K562 (cell line): ENCODE measurements around the gene BMP6. TPM values are rescaled to one million over a fixed set of nuclear protein-coding genes. Genes with fewer than 3 reads are reported as not detected.

Source experiments
- ATAC-seq: fragments of 200-7000 bp; cut with Tn5 transposase; 3 replicates; pipeline ENCODE4 v1.9.1; 2020; ENCODE audit warnings: moderate library complexity
- BruUV-seq: library from RNA; stranded (reverse); fragments of 400-500 nt; replicated peaks from 2 replicates; lab custom pipeline; 2021; lab: Mats Ljungman, UMichigan
- CTCF ChIA-PET: fragments of 300-600 bp; formaldehyde crosslinking; extraction: SDS; loops from one replicate; lab custom pipeline; 2021; ENCODE audit warnings: low intra/inter-chr PET ratio; lab: Yijun Ruan, JAX
- POLR2A ChIA-PET: fragments of 300-600, 350-650 bp; sonication (Branson Sonifier 250); formaldehyde crosslinking; extraction: SDS; loops from one replicate; lab custom pipeline; 2021; ENCODE audit warnings: antibody characterized with exemption, inconsistent platforms; lab: Yijun Ruan, JAX
- DNase-seq, 4 experiments: peaks; one replicate each; pipeline versions ENCODE4 v3.0.0 to v3.0.0-alpha.2; 2011 to 2018; ENCODE audit warnings: low spot score in 3 of 4, mixed read lengths in 3 of 4; ENCODE audit errors: extremely low read depth in 1 of 4
- FAIRE-seq: peaks from 2 replicates; lab custom pipeline; 2011; peaks lifted over from hg19 to GRCh38; lab: Jason Lieb, UNC
- H2AFZ ChIP-seq: 2 replicates; pipeline ENCODE4 v1.6.0; 2011; ENCODE audit warnings: low read depth, low read length, control low read depth, inconsistent platforms
- H3K27ac ChIP-seq: fragments of 200-600 bp; 3 replicates; pipeline ENCODE4 v1.8.0; 2011; ENCODE audit warnings: low read depth, mild to moderate bottlenecking, control low read depth, inconsistent platforms, low read length, moderate library complexity, mixed read lengths; ENCODE audit errors: extremely low read depth
- H3K27me3 ChIP-seq, 2 experiments: fragments of 300-600 bp in 1 of 2; 2 replicates in 1 of 2; 3 replicates in 1 of 2; pipeline versions ENCODE4 v1.6.0 to v1.8.0; 2011; ENCODE audit warnings: inconsistent platforms in 2 of 2, low read length in 2 of 2, mild to moderate bottlenecking in 1 of 2, mixed read lengths in 1 of 2, moderate library complexity in 1 of 2; ENCODE audit not compliant: control insufficient read depth in 2 of 2, insufficient read depth in 2 of 2
- H3K36me3 ChIP-seq: fragments of 300-600 bp; 3 replicates; pipeline ENCODE4 v1.8.0; 2011; ENCODE audit warnings: mild to moderate bottlenecking, low read length, inconsistent platforms; ENCODE audit not compliant: control insufficient read depth, insufficient read depth
- H3K4me1 ChIP-seq, 2 experiments: fragments of 200-600 bp in 1 of 2; replicated peaks in 1 of 2; 2 replicates in 1 of 2; 3 replicates in 1 of 2; pipeline versions ENCODE4 v1.5.1 to v1.8.0; 2011; ENCODE audit warnings: inconsistent platforms in 2 of 2, low read length in 2 of 2, mild to moderate bottlenecking in 1 of 2, mixed read lengths in 1 of 2, moderate library complexity in 1 of 2; ENCODE audit not compliant: control insufficient read depth in 2 of 2, insufficient read depth in 2 of 2
- H3K4me2 ChIP-seq: 2 replicates; pipeline ENCODE4 v1.6.1; 2011; ENCODE audit warnings: low read length, control low read depth, inconsistent platforms, mixed read lengths; ENCODE audit not compliant: insufficient read depth
- H3K4me3 ChIP-seq: fragments of 200-600 bp; sonication (generic), shearing (Covaris generic); 2 replicates; pipeline ENCODE4 v1.5.1; 2016; ENCODE audit warnings: control low read depth, inconsistent platforms
- H3K79me2 ChIP-seq: fragments of 200-600 bp; 3 replicates; pipeline ENCODE4 v1.8.0; 2011; ENCODE audit warnings: low read length, inconsistent platforms; ENCODE audit not compliant: control insufficient read depth, insufficient read depth
- H3K9ac ChIP-seq, 2 experiments: 2 replicates each; pipeline versions ENCODE4 v1.6.0 to v1.6.1; 2011; ENCODE audit warnings: low read depth in 2 of 2, low read length in 2 of 2, control low read depth in 1 of 2, inconsistent platforms in 1 of 2, mild to moderate bottlenecking in 1 of 2, mixed read lengths in 1 of 2; ENCODE audit not compliant: insufficient read depth in 1 of 2
- H3K9me1 ChIP-seq: one replicate; pipeline ENCODE4 v1.6.0; 2011; ENCODE audit warnings: inconsistent platforms, mild to moderate bottlenecking, low read length, moderate library complexity; ENCODE audit not compliant: control insufficient read depth, insufficient read depth
- H3K9me3 ChIP-seq: replicated peaks from 2 replicates; pipeline ENCODE4 v1.5.1; 2011; ENCODE audit warnings: low read depth, low read length, inconsistent platforms; ENCODE audit not compliant: control insufficient read depth, insufficient read depth
- H4K20me1 ChIP-seq: replicated peaks from 2 replicates; pipeline ENCODE4 v1.6.1; 2011; ENCODE audit warnings: low read length, inconsistent platforms, mixed read lengths; ENCODE audit not compliant: control insufficient read depth, insufficient read depth
- HDAC3 ChIP-seq: fragments of 450-650 bp; IDR thresholded peaks from 2 replicates; pipeline ENCODE4 v1.6.1; 2018; ENCODE audit warnings: borderline replicate concordance, mild to moderate bottlenecking, moderate library complexity; ENCODE audit not compliant: partially characterized antibody
- IRF1 ChIP-seq: sonication (generic); formaldehyde crosslinking; IDR thresholded peaks from 2 replicates; pipeline ENCODE4 v1.8.0; 2022; ENCODE audit warnings: missing genetic modification reagents, mild to moderate bottlenecking, borderline replicate concordance
- NFYB ChIP-seq: IDR thresholded peaks from 2 replicates; pipeline ENCODE4 v1.6.1; 2011; ENCODE audit warnings: mild to moderate bottlenecking, moderate library complexity; ENCODE audit not compliant: insufficient read length; ENCODE audit errors: extremely low read depth
- THRA ChIP-seq: fragments of 450-650 bp; IDR thresholded peaks from 2 replicates; pipeline ENCODE4 v1.6.1; 2017; ENCODE audit warnings: mild to moderate bottlenecking, moderate library complexity
- YBX1 ChIP-seq: fragments of 450-650 bp; IDR thresholded peaks from 2 replicates; pipeline ENCODE4 v1.7.1; 2016; ENCODE audit warnings: mild to moderate bottlenecking
- WGBS: fragments of 100-300 bp; shearing (Covaris generic); methylation state at CpG from one replicate; pipeline ENCODE4 v1.1.6; 2016; ENCODE audit warnings: low coverage, mixed read lengths; ENCODE audit not compliant: insufficient coverage; ENCODE audit errors: missing lambda C conversion rate; 5-methylcytosine and 5-hydroxymethylcytosine counted together
- in situ Hi-C: fragments of 300-500 bp; cut with MboI; formaldehyde crosslinking; loops from 4 replicates; pipeline ENCODE4 v1.15.0; 2018; ENCODE audit warnings: inconsistent platforms, mixed read lengths
- intact Hi-C: fragments of 100-400 bp; cut with micrococcal nuclease; formaldehyde crosslinking; loops from 2 replicates; pipeline ENCODE4 v1.14.2; 2022
- polyA plus RNA-seq, 8 experiments: library from polyadenylated mRNA; depleted of rRNA in 4 of 8; stranded (reverse) in 5 of 8; unstranded in 3 of 8; fragments of >200 nt; fragmentation: Nextera tagmentation in 2 of 8; fragmentation: Illumina TruSeq in 1 of 8; extraction: Ambion mirVana in 2 of 8; extraction: Trizol in 1 of 8; gene quantifications; 2 replicates each; pipeline versions ENCODE4 v1.2.1 to v1.2.3, GENCODE V29; 2011 to 2014; ENCODE audit warnings: inconsistent platforms in 1 of 8, missing spikeins in 1 of 8
- total RNA-seq, 7 experiments: library from RNA; depleted of rRNA in 6 of 7; stranded (reverse); fragments of >200 nt in 6 of 7; fragmentation: Illumina TruSeq in 2 of 7; extraction: Trizol in 2 of 7; gene quantifications; 2 replicates each; pipeline versions ENCODE4 v1.2.1 to v1.2.3, GENCODE V29; 2011 to 2021; ENCODE audit warnings: low replicate concordance in 1 of 7

The BMP6 gene
- total and polyA plus RNA-seq, 9 of the 15 experiments (the other 6 are each of a cell fraction or from before 2014, with no cell fraction given) = 0.01 to 0.13 (median 0.06) TPM; not detected in 3

- Histone ChIP-seq H3K79me2 (no peaks in the 10 kb centered on the region), H3K9ac (no peak overlapping the region), H3K4me2 (no peak overlapping the region), H3K9me1 (no peaks in the 10 kb centered on the region)
- CTCF ChIA-PET = no interaction called here
- POLR2A ChIA-PET = interaction anchor here (1.0 kb wide), 1 partner anchor 10 kb away, joined by 3 read pairs; no protein-coding TSS in a partner anchor
- in situ Hi-C loops = loop anchor here (5.0 kb wide), 1 partner anchor 258 kb away; no protein-coding TSS in a partner anchor
- FAIRE-seq (no peak), DNase-seq (no peak)
- BruUV-seq = no TSS peak
- TF ChIP-seq THRA (no peak), YBX1 (no peak), NFYB (peak; percentile 56), IRF1 (CRISPR knock-in tag) (no peak), HDAC3 (no peak)
- TF ChIP-seq, all 486 proteins: peak for 1
- Histone ChIP-seq H3K27me3 (peaks cover 53% of the 10 kb centered on the region in 2 experiments), H3K36me3 (no peaks in the 10 kb centered on the region), H4K20me1 (peaks cover 7% of the 10 kb centered on the region; the same call in 1 of the 2 replicates), H3K4me1 (peaks cover 6 to 30% of the 10 kb centered on the region in 2 experiments; a peak in 3 of 5 replicates), H3K27ac (no peak overlapping the region), H3K9me3 (no peaks in the 10 kb centered on the region), H3K4me3 (no peak overlapping the region), H2AFZ (no peak overlapping the region)
- no peak for ATAC-seq
- intact Hi-C loops = no loop called here
- 4% methylated on average over 14 of the region's 14 CpGs for WGBS
Observed at GRCh38 chr6:7728855-7729590, 3.1 kb downstream of the BMP6 start.
